ENCODE data around the gene SAMD10.
A peak's percentile ranks its signal among the peaks of the same experiment; 100 is the strongest.

Gene SAMD10

DNA sequence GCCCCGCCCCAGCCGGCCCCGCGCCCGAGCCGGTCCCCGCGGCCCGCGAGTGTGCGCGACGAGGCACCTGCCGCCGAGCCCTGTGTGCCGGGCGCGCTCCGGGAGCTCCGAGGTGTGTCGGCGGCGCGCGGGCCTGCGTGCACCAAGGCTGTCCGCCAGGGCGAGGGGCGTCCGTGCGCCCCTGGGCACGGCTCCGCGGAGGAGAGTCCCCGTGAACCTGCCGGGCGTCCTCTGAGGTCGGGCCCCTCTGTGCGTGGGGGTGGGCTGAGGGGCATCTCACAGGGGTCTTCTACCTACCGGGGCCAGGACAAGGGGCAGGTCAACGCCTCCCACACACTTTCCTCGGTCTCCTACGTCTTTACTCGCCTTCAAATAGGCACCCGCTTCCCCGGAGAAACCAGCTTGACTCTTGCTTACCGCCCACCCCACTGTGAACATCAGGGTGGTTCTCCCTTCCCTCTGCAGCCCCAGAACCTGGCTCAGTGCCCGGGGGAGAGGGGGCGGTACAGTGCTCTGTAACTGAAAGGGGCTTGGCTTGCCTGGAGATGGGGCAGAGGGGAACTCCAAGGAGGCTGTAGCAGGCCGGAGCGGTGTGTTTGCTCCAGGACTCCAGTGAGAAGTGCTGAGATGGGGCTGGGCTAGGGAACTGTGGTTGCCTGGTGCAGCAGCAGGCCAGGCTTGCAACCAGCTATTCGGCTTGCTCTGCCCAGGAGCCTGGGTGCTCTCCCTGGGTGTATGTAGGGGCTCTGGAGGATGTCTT, at the start of gene SAMD10:
SAMD10 (minus strand) TSS at position 86 of the 760 bp plus-strand sequence. CDS start 175 bp downstream, outside the sequence.
- peak; percentile 58 for DNase-seq

- no peak for DNase-seq
Measured at GRCh38 chr20:64027981-64028685, 48.7 kb upstream of the SAMD10 start.

- no peak for DNase-seq
Measured at GRCh38 chr20:64025826-64026412, 46.5 kb upstream of the SAMD10 start.

DNA sequence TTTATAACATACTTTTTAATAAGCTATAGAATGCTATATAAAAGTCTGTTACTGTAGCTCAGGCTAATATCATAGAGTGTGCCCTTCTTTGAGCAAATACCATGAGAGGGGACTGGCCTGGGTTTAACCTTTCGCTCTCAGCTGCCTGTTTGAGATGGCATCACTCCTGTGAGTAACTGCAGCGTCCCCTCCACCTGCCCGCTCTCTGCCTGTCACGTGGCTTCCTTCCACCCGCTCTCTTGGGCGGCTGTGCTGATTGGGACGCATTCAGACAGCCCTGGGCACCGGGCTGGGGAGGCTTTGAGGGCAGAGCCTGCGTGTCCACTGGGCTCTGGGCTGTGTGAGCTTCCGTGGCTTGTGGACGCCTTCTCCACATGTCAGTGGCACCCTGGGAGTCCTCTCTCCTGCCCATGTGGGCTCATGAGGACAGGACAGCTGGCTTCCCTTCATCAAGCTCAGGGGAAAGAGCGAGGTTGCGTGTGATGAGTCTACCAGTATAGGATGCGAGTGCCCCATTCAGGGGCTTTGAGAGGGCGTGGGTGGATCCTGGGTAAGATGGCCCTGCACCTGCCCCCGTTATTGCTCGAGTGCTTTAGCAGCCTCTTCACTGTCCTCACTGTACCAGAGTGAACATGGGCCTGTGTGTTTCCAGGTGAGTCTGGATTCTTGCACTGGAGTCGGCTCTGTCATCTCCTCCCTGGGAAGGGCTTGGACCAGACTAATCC, 45.8 kb upstream of the SAMD10 start:
- no peak for DNase-seq

GRCh38 chr20:64024141-64024990, 44.9 kb upstream of the SAMD10 start:
- no peak for DNase-seq

GRCh38 chr20:64023361-64024140, 44.1 kb upstream of the SAMD10 start:
- no peak for DNase-seq

GRCh38 chr20:64022671-64023360, 43.4 kb upstream of the SAMD10 start:
- DNase-seq, result no peak

- no peak for DNase-seq
Measured at GRCh38 chr20:64021124-64021975, 41.9 kb upstream of the SAMD10 start.

DNA sequence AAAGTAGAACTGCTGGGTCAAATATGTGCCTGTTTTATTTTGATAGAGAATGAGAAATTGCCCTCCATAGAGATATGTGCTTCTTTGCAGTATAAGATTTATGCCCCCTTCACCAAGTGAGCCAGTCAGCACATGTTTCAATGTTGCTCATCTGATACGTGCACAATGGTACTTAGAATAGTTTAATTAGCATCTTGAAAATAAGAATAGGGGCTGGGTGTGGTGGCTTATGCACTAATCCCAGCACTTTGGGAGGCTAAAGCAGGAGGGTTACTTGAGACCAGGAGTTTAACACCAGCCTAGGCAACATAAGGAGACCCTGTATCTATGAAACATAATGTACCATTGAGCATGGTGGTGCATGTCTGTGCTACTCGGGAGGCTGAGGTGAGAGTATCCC, 36.2 kb upstream of the SAMD10 start:
- no peak for DNase-seq

DNA sequence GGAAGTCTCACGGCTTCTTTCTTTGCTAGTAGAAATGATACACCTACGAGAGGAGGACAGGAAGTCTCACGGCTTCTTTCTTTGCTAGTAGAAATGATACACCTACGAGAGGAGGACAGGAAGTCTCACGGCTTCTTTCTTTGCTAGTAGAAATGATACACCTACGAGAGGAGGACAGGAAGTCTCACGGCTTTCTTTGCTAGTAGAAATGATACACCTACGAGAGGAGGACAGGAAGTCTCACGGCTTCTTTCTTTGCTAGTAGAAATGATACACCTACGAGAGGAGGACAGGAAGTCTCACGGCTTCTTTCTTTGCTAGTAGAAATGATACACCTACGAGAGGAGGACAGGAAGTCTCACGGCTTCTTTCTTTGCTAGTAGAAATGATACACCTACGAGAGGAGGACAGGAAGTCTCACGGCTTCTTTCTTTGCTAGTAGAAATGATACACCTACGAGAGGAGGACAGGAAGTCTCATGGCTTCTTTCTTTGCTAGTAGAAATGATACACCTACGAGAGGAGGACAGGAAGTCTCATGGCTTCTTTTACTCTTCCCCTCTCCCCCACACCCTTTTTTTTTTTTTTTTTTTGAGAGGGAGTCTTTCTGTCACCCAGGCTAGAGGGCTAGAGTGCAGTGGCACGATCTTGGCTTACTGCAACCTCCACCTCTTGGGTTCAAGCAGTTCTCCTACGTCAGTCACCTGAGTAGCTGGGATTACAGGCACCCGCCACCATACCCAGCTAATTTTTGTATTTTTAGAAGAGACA, 33.1 kb upstream of the SAMD10 start:
- DNase-seq, result peak; percentile 49

DNA sequence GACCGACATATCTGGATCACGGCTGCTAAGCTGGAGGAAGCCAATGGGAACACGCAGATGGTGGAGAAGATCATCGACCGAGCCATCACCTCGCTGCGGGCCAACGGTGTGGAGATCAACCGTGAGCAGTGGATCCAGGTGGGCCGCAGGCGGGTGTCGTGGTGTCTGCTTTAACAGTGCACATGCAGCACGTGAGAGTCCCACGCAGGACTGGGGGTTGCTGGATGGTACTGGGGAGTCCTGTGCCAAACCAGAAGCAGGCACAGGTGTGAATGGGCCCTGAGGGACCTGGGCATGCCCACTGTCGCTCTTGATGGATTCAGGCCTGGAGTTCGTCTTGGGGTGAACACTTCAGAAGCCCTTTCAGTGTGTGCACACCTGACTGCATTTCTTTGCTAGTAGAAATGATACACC, 31.9 kb upstream of the SAMD10 start:
- DNase-seq, result no peak

DNA sequence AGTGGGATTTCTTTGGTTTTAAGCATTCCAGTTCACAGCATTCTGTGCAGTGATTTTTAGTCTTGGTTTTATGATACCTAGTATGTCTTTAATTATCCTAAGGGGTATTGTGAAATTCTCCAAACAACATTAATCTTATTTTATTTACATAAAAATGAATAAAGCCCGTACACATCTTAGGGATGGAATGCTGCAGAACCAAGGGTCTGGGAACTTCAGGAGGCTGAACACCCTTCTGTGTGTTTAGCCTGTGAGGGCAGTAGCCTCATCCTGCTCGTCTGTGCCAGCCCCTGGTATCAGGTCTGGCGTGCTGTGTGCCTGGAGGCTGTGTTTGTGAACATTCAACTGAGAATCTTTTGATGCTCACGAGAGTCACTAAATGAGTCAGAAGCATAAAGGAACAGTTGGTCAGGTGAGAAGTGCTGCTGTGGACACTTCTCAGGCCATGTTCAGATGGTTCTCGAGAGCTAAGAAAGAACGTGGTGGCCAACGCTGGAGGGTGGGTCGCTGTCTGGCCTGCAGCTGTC, 31.3 kb upstream of the SAMD10 start:
- no peak for DNase-seq

DNA sequence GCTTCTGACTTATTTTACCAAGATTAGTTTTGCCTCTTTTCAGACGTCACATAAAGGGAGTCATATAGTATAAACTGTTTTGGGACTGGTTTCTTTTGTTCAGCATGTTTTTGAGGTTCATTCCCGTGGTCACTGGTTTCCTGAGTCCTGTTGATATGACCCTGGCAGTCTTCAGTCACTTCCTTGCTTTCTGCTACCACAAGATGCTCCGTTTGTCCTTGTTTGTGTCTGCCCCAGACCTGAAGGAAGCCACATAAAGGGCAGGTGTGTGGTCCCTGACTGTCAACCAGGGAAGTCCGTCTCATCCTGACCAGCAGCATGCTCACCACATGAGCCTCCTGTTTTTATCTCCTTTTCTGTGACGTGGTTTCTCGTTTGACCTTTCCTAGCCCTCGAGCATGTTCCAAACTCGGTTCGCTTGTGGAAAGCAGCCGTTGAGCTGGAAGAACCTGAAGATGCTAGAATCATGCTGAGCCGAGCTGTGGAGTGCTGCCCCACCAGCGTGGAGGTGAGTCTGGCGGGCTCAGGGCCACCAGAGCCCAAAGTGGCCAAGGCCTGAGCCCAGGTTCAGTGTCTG, 30.5 kb upstream of the SAMD10 start:
- DNase-seq, result no peak

DNA sequence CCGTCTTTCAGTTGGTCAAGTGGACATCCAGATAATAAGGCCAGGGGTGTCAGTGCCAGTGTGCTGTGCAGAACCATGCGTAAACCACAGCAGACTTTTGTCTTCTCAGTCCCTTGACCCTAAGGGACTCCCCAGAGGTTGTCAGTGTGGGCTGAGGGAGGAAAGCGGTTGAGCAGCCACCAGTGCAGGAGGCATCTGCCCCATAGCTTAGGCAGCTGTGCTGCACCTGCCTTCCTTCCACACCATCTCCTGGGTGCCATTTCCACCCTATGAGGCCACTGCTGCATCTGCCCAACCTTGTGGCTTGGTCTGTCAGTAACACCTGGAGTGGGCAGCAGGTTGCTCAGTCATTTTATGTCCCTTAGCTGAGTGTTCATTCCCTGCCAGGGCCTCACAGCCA, 27.5 kb upstream of the SAMD10 start:
- no peak for DNase-seq

GRCh38 chr20:64006490-64006889, 27.0 kb upstream of the SAMD10 start:
- DNase-seq, result no peak

DNA sequence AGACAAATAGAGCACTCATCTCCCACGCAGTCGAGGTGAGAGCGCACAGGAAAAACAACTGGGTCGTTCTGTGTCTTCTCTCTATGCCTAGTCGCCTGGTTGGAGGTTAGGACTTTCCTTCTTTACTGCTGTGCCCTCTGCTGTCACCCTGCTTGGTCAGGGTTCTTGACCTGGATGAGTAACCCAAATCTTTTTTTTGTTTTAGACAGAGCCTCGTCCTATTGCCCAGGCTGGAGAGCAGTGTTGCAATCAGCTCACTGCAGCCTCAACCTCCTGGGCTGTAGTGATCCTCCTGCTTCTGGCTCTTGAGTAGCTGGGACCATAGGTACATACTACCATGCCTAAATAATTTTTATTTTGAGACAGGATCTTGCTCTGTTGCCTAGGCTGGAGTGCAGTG, 26.0 kb upstream of the SAMD10 start:
- DNase-seq, result no peak

GRCh38 chr20:64003960-64004725, 24.7 kb upstream of the SAMD10 start:
- no peak for DNase-seq

DNA sequence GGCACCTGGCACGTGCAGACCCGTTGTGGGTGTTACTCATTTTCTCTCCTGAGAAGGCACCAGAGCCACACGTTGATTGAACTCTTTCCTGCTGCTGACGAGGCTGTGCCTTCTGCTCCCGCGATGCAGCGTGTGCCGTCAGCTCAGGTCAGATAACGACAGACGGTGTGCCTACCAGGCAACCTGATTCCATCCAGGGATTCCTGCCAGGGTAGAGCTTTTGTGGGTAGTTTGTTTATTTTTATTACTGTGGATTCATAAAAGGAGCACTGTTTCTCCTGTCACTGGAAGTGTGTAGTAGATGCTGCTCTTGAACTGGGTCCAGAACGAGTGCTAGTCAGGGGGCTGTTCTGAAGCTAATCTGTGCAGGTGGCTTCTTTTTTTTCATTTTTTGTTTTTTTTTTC, 22.2 kb upstream of the SAMD10 start:
- DNase-seq, result no peak

Data from CD4-positive, alpha-beta T cell treated with Interleukin-4 for 4 hours (primary cell).